ENCODE measurements around the gene TMEM108.

The TMEM108 gene

DNA sequence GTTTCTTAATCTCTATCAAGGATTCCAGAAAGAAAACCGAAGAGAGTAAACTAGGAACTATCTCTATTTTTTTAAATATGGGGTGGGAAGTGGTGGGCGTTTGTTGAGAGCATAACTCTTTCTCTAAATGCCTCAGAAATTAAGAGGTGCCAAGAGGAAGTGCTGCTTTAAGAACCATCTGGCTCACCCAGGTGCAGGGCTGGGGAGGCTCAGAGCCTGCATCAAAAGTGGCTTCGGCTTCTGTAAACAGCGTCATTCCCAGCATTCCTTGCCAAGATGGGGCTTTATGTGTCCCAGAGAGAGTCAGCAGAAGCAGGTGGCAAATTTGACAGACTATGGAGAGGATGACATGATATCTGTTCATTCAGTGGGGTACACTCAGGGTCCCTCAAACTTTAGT is 238.4 kb downstream of the TMEM108 start:
- Mint-ChIP-seq H3K4me3 (no peak overlapping the region), H3K9me3 (no peaks in the 10 kb centered on the region), H3K4me1 (no peaks in the 10 kb centered on the region), H3K36me3 (ENCODE audit: low read depth) (no peaks in the 10 kb centered on the region), H3K27me3 (ENCODE audit: low read depth) (peaks cover 3% of the 10 kb centered on the region), H3K27ac (no peak overlapping the region)
- TF ChIP-seq CTCF (IDR thresholded peaks at IDR 0.05; ENCODE audit: unreplicated experiment in 3 of 3), result no peak

GRCh38 chr3:133277813-133278212 is 239.6 kb downstream of the TMEM108 start:
- Mint-ChIP-seq H3K27ac (no peak overlapping the region), H3K27me3 (ENCODE audit: low read depth) (peaks cover 3% of the 10 kb centered on the region), H3K9me3 (no peaks in the 10 kb centered on the region), H3K36me3 (ENCODE audit: low read depth) (no peaks in the 10 kb centered on the region), H3K4me3 (no peak overlapping the region), H3K4me1 (no peaks in the 10 kb centered on the region)
- no peak for TF ChIP-seq CTCF (IDR thresholded peaks at IDR 0.05; ENCODE audit: unreplicated experiment in 3 of 3)

DNA sequence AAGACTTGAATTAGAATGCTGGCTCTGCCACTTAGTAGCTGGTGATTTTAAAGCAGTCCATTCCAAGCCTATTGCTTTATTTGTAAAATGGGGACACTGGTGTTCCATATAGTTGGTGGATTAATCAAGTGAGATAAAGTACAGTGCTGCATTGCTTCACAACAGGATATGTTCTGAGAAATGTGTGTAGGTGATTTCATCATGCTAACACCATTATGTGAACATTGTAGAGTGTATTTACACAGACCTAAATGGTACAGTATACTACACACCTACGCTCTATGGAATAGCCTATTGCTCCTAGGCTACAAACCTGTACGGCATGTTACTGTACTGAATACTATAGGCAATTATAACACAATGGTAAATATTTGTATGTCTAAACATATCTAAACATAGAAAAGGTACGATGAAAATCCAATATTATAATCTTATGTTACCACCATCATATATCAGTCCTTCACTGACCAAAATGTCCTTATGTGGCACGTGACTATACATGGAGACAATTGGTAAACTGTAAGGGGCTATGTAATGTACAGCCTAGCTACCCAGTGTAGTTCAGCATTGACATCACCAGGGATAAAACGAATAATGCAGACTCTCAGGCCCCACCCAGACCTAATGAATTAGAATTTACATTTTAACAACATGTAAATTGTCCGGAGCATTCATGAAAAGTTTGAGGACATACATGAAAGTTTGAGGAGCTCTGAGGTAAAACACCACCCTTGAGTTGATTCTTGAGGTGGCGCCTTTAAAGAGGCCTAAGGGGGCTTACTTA is 240.3 kb downstream of the TMEM108 start:
- Mint-ChIP-seq H3K4me3 (no peak overlapping the region), H3K27me3 (ENCODE audit: low read depth) (peaks cover 3% of the 10 kb centered on the region), H3K27ac (no peak overlapping the region), H3K4me1 (no peaks in the 10 kb centered on the region), H3K36me3 (ENCODE audit: low read depth) (no peaks in the 10 kb centered on the region), H3K9me3 (no peaks in the 10 kb centered on the region)
- TF ChIP-seq CTCF (IDR thresholded peaks at IDR 0.05; ENCODE audit: unreplicated experiment in 3 of 3), result no peak

DNA sequence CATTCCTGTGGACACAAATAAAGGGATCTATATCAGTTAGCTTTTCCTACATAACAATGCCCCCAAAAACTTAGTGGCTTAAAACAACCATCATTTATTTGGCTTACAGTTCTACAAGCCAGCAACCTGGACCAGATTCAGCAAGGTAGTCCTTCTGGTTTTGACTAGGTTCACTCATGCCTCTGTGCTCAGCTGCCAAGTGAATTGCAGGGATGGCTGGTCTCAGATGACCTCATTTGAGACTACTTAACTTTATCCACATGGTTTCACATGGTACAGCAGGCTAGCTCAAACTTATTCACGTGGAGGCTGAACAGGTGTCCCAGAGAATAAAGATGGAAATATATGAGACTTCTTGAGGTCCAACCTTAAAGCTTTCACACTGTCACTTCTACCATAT is 242.4 kb downstream of the TMEM108 start:
- no peak for TF ChIP-seq CTCF (IDR thresholded peaks at IDR 0.05; ENCODE audit: unreplicated experiment in 3 of 3)
- Mint-ChIP-seq H3K4me3 (no peak overlapping the region), H3K27me3 (ENCODE audit: low read depth) (no peaks in the 10 kb centered on the region), H3K27ac (no peak overlapping the region), H3K36me3 (ENCODE audit: low read depth) (no peaks in the 10 kb centered on the region), H3K9me3 (no peaks in the 10 kb centered on the region), H3K4me1 (no peaks in the 10 kb centered on the region)

- TF ChIP-seq CTCF (IDR thresholded peaks at IDR 0.05; ENCODE audit: unreplicated experiment in 3 of 3), result no peak
- Mint-ChIP-seq H3K27ac (no peak overlapping the region), H3K27me3 (ENCODE audit: low read depth) (no peaks in the 10 kb centered on the region), H3K4me1 (no peaks in the 10 kb centered on the region), H3K9me3 (no peaks in the 10 kb centered on the region), H3K36me3 (ENCODE audit: low read depth) (no peaks in the 10 kb centered on the region), H3K4me3 (no peak overlapping the region)
Observed at GRCh38 chr3:133282236-133282635, 244.0 kb downstream of the TMEM108 start.
